GM21529 (cell line): Measurements from ENCODE around the gene TLL2.
A peak's percentile ranks its signal among the peaks of the same experiment; 100 is the strongest.
"Not testable (repeated sequence)": the region's sequence is repeated elsewhere in the genome, so short reads cannot be mapped to it uniquely, and the experiment has no call there.

Source experiments
- ATAC-seq: cut with Tn5 transposase; IDR thresholded peaks from one replicate; pipeline ENCODE4 v1.9.1; 2021; ENCODE audit not compliant: unreplicated experiment

The TLL2 gene

DNA sequence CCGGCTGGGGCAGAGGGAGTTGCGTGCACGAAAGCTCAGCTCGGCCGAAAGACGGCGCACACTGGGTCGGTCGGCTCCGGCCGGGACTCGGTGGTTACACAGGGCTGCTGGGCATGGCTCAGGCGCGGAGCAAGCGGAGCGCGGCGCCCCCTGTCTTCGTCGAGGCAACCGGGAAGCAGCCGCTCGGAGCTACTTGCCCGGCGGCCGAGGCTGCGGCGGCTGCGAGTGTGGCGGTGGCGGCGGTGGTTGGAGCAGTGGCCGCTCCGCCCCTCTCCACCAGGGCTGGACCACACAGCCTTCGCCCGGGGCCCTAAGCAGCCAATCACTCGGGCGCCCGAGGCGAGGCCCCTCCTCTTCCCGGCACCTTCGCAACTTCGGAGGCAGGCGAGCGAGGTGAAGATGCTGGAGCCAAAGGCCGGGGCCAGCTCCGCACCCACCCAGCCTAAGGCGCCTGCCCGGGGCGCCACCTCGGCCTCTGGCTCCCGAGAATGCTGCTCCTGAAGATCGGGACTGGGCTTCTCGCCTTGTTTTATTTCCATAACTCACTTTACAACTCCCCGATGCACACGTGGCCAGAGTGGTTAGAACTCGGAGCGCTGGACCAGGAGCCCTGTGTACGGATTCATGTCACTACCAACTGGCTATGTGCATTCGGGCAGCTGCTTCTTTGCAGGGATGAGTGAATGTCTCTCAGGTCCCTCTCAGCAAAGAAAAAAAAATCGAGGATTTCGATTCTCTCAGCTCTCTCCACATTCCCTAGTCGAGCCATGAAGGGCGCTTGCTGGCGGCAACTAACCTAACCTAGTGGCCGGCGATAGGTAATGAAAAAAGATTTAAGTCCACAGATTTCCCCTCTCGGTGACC, at the start of gene TLL2:
Gene TLL2, minus strand, starts transcription at position 229 of the 864 bp plus-strand sequence. CDS start 241 bp downstream, outside the sequence.
- ATAC-seq, result peak; percentile 79

DNA sequence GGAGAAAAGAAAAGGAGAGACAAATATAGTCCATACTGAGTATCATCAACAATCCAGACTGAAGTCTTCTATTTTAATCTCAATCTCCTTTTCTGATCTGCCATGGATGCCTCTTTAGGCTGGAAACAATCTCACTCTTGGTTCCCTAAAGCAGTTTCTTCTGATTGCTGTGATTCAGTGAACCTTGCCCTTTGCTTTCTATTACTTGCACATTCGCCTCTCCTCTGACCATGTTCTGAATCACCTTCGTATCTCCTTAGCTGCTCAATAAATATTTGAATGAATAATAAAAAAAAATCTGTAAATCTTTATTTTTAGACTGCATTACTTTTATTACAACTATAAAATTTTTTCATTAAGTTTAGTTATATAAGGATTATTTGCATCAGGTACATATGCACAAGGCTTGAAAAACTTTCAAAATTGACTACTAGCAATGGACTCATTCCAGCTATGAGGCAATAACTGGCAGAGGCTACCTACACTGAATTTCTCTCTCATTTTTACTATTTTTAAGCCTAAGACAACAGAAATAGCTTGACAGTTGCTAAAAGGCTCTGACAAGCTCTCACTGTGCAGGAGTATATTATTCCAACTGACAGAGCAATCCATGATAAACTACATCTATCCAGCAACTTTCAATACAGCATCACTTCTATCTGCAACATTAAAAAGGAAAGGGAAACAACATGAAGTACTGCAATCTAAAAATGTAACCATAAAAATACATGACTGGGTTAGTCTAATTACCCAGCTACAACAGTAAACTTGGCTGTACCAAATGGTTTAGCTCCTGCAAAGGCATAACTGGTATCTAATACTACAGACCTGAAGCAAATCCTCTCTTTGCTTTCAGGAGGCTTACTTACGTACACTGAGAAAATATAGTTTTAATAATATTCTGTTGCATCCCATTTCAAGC, 47.5 kb upstream of the TLL2 start:
- ATAC-seq, result no peak

DNA sequence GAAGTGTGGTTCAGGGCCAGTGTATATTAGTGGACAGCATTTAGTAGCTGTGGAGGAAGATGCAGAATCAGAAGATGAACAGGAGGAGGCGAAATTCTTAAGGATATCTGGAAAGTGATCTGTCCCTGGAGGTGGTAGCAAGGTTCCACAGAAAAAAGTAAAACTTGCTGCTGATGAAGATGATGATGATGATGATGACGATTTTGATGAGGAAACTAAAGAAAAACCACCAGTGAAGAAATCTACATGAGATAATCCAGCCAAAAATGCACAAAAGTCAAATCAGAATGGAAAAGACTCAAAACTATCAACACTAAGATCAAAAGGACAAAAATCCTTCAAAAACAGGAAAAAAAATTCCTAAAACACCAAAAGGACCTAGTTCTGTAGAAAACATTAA, 46.8 kb upstream of the TLL2 start:
- ATAC-seq, result no peak

DNA sequence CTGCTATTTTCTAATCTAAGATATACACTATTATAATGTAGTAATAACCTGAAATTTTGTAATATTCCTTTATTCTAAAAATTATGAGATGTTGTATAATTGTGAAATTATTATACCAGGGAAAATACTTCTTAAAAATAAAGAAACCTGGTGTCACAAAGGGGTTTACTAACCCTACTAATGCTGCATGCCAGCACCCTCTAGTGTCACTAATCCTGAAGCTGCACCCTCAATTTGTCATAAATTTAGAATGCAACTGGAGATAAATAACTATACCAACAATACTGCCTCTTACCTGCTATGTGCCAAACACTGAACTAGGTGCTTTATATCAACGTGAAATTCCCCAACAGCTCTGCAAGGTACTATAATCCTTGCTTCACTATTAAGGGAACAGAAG, 42.3 kb upstream of the TLL2 start:
- no peak for ATAC-seq

DNA sequence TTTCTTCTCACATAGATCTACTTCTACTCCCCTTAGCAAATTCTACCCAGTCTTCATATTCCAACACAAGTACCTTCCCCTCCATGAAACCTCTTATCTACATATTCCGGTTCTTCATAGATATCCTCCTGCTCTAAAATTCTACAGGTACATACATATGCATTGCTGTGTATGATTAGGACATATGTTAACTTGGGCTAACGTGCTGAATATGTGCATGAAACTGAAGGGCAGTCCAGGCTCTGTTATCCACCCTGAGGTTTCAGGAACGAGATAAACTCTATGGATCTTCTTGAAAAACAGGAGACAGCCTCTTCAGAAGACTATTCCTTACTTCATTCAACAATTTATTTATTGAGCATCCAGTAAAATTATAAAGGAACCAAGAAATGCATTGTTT, 41.6 kb upstream of the TLL2 start:
- ATAC-seq, result no peak

DNA sequence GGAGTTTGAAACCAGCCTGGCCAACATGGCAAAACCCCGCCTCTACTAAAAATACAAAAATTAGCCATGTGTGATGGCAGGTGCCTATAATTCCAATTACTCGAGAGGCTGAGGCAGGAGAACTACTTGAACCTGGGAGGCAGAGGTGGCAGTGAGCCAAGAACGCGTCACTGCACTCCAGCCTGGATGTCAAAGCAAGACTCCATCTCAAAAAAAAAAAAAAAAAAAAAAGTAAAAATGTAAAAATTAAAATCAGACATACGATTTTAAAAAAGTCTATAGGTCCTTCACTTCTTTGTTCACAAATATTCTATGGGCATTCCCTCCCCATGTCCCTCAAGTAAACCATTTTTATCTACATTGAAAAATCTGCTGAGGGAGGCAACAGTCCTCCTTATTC, 34.9 kb upstream of the TLL2 start:
- ATAC-seq, result no peak

DNA sequence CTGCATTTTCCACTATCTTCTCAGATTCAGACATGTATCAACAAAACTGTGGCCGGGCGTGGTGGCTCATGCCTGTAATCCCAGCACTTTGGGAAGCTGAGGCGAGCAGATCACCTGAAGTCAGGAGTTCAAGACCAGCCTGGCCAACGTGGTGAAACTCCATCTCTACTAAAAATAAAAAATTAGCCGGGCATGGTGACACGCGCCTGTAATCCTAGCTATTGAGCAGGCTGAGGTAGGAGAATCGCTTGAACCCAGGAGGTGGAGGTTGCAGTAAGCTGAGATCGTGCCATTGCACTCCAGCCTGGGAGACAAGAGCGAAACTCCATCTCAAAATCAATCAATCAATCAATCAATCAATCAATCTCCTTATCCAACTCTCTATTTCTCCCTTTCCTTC, 31.8 kb upstream of the TLL2 start:
- not testable (repeated sequence) for ATAC-seq

DNA sequence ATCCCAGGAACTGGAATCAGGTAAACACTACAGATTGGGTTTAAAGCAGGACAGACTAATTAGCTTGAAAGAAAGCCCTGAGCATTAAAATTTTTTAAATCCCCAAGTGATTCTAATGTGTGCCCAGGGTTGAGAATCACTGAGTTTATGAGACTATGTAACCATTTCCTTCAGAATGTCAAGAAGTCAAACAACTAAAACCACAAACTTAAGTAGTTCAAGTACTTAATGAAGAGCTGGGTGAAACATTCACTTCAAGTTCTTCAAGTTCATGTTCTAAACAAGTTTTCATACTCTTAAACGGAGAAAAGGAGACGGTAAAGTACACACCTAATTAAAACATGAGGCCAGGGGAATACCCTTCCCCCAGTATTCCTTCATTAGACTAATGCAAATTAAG, 28.2 kb upstream of the TLL2 start:
- no peak for ATAC-seq

DNA sequence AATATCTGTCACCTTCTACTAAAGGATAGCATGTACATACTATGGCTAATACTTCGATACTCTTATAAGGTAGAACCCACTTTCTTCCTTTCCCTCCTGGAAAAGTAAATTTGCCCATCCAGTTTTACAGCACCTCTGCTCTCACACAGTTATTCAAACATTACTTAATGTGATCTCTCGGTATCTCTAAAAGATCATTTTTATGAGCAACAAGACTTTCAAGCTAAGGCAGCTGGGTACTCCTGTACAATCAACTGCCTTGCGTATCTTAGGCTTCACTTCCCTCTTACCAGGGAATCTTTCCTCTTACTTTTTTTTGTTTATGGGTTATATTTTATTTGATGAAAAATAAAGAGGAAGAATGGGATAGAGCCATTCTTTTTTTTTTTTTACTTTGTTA, 26.5 kb upstream of the TLL2 start:
- no peak for ATAC-seq

DNA sequence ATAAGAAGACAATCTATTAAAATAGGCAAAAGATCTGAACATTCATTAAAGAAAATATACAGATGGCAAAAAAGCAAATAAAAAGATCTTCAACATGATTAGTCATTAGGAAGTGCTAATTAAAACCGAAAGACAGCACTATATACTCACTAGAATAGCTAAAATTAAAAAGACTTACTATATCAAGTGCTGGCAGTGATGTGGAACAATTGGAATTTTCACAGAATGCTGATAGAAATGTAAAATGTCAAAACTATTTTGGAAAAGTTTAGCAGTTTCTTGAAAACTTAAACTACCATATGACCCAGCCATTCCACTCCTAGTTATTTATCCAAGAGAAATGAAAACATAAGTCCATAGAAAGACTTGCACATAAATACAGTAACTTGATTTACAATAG, 25.0 kb upstream of the TLL2 start:
- ATAC-seq, result no peak

DNA sequence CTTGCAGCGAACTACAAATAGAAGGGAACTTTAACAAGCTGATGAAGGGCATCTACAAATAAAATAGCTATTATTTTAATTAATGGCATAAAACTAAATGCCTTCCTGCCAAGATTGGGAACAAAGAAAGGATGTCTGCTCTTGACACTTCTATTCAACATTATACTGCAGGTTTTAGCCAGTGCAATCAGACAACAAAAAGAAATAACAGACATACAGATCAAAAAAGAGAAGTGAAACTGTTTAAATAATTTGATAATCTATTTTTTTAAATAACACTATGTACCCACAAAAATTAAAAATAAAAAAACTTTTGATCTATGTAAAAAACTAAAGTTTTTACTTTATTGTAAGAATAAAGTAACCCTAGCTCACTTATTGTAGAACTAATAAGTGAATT, 22.4 kb upstream of the TLL2 start:
- ATAC-seq, result no peak

DNA sequence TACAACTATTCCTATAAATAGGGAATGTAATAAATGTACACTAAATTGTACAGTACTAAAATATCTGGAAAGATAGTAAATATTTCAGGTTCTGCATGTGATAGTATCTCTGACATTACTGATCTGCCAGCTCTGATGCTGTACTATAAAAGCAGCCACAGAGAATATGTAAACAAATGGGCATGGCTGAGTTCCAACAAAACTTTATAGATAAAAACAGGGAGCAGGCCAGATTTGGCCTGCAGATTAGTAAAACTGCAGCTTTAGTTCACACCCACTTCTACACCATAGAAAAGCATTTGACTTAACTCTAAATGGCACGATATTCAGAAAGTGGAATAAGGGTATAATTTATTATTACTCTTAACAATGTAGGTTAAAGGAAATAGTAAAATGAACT, 18.8 kb upstream of the TLL2 start:
- ATAC-seq, result no peak

DNA sequence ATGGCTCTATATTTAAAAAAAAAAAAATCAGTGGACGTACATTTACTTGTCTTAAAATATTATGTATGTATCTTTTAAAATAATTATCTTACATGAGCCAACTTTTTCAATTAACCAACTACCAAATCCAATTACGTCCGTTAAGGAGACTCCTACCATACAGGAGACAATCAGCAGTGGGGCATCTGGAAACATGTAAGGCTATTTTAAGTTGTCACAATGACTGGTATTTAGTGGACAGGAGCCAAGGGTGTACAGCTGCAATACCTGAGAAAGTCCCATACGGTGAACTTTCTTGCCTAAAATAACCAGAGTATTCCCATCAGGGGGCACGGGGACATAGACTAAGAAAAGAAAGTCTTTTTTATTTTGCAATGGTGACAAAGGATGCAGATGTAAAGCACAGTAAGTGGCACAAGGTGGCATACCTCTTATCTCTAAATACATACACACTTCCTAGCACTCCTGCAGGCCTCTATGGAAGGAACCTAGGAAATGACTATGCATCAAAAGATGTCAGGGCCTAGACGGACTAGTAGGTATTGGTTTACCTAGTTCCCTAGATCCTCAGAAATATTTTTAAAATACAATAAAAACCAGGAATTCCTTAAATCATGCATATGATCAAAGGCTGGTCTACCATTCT, 16.0 kb upstream of the TLL2 start:
- no peak for ATAC-seq

DNA sequence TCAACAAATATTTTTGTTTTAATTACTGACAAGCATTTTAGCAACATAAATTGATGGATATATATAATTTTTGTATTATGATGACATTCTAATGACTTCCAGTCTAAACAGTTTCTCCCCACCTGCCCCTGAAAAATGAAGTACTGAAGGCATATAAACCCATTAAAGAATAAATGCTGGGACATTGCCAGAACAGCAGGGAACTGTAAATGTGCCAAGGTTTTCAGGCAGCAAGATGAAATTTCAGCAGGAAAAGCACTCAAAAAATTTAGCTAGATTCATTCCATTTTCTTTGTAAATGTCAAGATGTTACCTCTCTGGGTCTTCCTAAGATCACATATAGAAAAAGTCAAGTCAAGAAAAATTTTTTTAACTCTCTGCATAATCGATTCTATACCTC, 11.0 kb upstream of the TLL2 start:
- ATAC-seq, result no peak

DNA sequence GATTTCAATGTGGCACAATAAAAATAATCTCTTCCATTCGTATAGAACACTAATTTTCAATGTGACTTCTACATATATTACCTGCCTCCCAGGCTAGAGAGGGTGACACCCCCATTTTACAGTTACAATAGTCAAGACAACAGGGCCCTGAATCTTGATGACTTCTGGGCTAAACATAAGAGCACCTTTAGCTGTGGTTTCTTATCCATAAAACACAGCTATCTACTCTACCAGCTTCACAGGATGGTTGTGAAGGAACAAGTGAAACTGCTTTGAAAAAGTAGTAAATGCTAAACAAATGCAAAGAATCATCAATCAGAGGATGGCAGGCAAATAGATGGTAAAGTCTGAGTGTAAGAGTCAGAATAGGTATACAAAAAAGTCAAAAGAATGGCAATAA, 3.6 kb upstream of the TLL2 start:
- no peak for ATAC-seq

DNA sequence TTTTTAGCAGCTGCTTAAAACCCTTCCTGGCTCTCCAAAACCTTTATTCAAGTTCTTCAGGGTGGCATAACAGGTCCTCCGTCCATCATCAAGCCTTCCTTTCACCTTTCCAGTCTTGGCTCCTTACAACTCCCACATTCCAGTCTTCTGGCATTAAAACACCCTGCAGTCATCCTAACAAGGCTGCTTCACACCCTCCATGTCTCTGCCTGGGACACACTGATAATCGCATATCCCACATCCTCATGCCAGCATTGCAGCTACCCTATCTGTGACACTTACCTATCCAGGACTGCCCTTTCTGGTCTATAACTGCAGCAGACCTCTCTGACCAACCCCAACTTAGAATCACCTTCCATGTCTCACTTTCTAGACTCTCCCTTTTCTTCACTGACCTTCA, 2.6 kb upstream of the TLL2 start:
- no peak for ATAC-seq

DNA sequence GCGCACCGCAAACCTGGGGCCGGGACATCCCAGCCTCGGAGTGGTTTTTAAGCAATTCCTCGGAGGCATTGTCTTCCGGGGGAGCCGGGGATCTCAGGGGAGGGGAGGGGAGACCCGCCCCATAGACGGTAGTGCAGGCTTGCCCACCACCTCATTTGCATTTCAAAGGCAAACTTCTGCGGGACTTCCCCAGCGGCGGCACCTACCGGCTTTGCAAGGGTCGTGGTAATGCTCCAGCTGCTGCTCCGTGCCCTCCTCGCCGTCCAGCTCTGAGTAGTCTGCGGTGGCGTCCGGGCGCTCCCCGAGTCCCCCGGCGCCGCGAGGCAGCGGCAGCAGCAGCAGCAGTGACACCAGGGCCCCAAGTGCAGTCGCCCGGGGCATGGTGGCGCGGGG, 425 bp downstream of the TLL2 start:
- ATAC-seq, result no peak

DNA sequence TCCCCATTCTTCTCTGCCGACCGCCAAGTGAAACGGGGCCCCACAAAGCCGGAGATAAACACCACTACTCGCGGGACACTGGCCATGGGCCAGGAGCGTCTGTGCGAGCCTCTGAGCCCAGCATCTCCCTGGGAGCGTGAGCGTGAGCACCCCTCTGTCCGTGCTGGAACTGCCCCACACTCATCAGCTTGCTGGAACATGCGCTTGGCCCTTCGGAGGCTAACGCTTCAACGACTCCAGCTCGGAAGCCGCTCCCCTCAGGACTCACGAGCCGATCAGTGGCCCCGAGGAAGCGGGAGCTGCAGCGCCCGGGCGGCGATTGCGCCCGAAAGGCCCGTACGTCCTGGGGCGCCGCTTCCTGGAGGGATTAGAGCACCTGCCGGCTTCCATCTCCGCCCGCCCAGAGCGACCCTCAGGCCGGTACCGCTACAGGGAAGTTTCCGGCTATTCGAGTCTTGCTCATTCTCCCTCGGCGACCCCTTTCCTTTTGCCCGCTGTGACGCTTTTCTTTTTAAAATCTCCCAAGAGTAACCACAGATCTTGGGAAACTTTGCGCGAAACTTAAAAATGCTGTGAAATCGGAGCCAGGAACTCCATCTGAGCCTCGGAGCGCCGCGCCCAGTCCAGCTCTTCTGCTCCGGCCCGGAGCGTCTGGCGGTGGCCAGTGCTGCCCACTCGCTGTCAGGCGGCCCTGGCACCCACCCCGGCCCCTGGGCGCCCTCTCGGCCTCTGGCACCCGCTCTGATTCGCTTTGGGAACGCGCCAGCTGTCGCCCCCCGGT, 1.0 kb downstream of the TLL2 start:
- no peak for ATAC-seq

DNA sequence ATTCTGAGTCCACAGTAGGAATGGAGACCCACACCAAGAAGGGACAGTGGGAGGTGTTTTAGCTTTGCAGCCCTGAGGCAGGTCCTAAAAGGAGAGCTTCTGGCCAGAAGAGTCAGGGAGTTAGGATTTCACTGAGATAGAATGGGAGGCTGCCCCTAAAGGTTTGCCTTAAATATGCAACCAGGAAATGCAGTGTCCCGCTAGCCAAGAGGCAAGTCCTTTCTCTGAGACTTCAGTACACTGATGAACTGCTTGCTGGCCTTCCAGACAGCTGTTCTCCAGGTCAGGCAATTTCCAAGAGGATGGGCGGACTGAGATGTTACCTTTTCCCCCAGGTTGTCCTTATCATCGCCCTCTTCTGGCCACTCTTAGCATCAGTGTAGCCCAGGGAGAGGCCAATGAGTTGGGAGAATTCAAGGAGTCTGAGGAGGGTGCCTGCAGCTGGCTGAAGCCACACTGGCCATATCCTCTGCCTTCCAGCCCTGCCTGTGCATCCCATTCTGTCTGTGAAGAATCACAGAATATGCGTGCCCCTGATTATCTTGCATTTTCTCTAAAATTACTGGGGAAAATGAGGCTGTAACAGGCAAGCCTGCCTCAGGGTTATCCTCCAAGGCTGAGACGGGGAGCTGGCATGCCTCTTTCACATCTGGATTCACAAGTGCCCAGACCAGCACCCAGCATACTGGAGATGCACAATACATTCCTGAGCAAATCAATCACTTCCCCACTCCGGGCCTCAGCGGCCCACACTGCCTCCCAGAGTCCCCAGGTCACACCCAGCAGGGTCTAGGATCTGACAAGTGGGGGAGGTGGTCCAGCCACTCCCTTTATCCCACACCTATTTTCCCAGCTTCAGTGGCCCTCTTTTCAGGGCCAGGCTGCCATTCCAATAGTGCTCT, 2.4 kb downstream of the TLL2 start:
- ATAC-seq, result no peak
